WERI-Rb-1 (cell line): ENCODE results near the gene RFFL.

Experiments
- DNase-seq: peaks from one replicate; pipeline ENCODE4 v3.0.0-alpha.2; 2020
- H3K27ac ChIP-seq: fragments of 250-450 bp; sonication (Bioruptor Pico); 2 replicates; pipeline ENCODE4 v1.5.1; 2020; ENCODE audit warnings: mild to moderate bottlenecking, moderate library complexity
- H3K27me3 ChIP-seq: fragments of 250-450 bp; sonication (Bioruptor Pico); 2 replicates; pipeline ENCODE4 v1.5.1; 2021; ENCODE audit warnings: mild to moderate bottlenecking, low read depth, moderate library complexity; ENCODE audit not compliant: insufficient read depth, severe bottlenecking
- H3K36me3 ChIP-seq: fragments of 250-450 bp; sonication (Bioruptor Pico); 2 replicates; pipeline ENCODE4 v1.5.1; 2020; ENCODE audit warnings: mild to moderate bottlenecking, moderate library complexity
- H3K4me3 ChIP-seq: 2 replicates; pipeline ENCODE4 v1.5.1; 2011; ENCODE audit warnings: low read depth, mild to moderate bottlenecking, control low read depth, low read length
- H3K9me3 ChIP-seq: fragments of 250-450 bp; sonication (Bioruptor Pico); 2 replicates; pipeline ENCODE4 v1.5.1; 2021; ENCODE audit warnings: mild to moderate bottlenecking, moderate library complexity; ENCODE audit not compliant: severe bottlenecking
- CTCF ChIP-seq: IDR thresholded peaks from 2 replicates; pipeline ENCODE4 v1.5.1; 2011; ENCODE audit warnings: low read depth, mild to moderate bottlenecking, control low read depth, inconsistent platforms, low read length

RFFL gene

GRCh38 chr17:35084987-35085386, 21.5 kb upstream of the RFFL start:
- TF ChIP-seq CTCF: no peak
- H3K4me3 ChIP-seq: no peak overlapping the region

GRCh38 chr17:35083071-35083470, 19.6 kb upstream of the RFFL start:
- no peak for TF ChIP-seq CTCF
- DNase-seq: no peak
- Histone ChIP-seq H3K27me3 (no peaks in the 10 kb centered on the region), H3K36me3 (no peaks in the 10 kb centered on the region), H3K27ac (no peak overlapping the region), H3K4me3 (no peak overlapping the region), H3K9me3 (no peaks in the 10 kb centered on the region)

More at GRCh38 chr17:35084987-35085386, 21.5 kb upstream of the RFFL start:
- DNase-seq: no peak
- Histone ChIP-seq H3K36me3 (no peaks in the 10 kb centered on the region), H3K9me3 (no peaks in the 10 kb centered on the region), H3K27ac (no peak overlapping the region), H3K27me3 (no peaks in the 10 kb centered on the region)

- TF ChIP-seq CTCF: no peak
- Histone ChIP-seq H3K36me3 (no peaks in the 10 kb centered on the region), H3K4me3 (no peak overlapping the region), H3K27me3 (no peaks in the 10 kb centered on the region), H3K9me3 (no peaks in the 10 kb centered on the region), H3K27ac (no peak overlapping the region)
- DNase-seq: peak; percentile 56
Observed at GRCh38 chr17:35082073-35082657, 18.7 kb upstream of the RFFL start.

- Histone ChIP-seq H3K9me3 (no peaks in the 10 kb centered on the region), H3K27ac (no peak overlapping the region), H3K4me3 (no peak overlapping the region), H3K27me3 (no peaks in the 10 kb centered on the region), H3K36me3 (no peaks in the 10 kb centered on the region)
- TF ChIP-seq CTCF: no peak
- DNase-seq: no peak
Observed at GRCh38 chr17:35081638-35082037, 18.1 kb upstream of the RFFL start.

GRCh38 chr17:35080536-35080935, 17.0 kb upstream of the RFFL start:
- Histone ChIP-seq H3K27me3 (no peaks in the 10 kb centered on the region), H3K9me3 (no peaks in the 10 kb centered on the region), H3K36me3 (no peaks in the 10 kb centered on the region), H3K27ac (no peak overlapping the region), H3K4me3 (no peak overlapping the region)
- TF ChIP-seq CTCF: no peak
- no peak for DNase-seq
